ENCODE data around the gene C5orf22. TPM values are rescaled to one million over a fixed set of nuclear protein-coding genes. Genes with fewer than 3 reads are reported as not detected.

C5orf22 gene
- total and polyA plus RNA-seq, 2 of the 13 experiments (the other 11 are each of a cell fraction or from before 2014, with no cell fraction given): 14.0 to 21.5 TPM

- no peak overlapping the region for H3K4me3 ChIP-seq (replicated peaks in 1 of 3; ENCODE audit: insufficient read depth in 1 of 3, low read depth in 2 of 3, low read length in 3 of 3)
- H3K4me2 ChIP-seq (ENCODE audit: low read depth, low read length): no peak overlapping the region
- intact Hi-C loops (cut with micrococcal nuclease; ENCODE audit: unreplicated experiment): no loop called here
- H3K9me3 ChIP-seq (ENCODE audit: low read length): no peaks in the 10 kb centered on the region
- H2AFZ ChIP-seq (ENCODE audit: low read length): no peak overlapping the region
- H3K9ac ChIP-seq (ENCODE audit: insufficient read depth, low read depth, low read length): no peak overlapping the region
- WGBS (ENCODE audit: low lambda C conversion rate): 19% methylated on average over 10 of the region's 10 CpGs
- no peaks in the 10 kb centered on the region for H3K79me2 ChIP-seq (ENCODE audit: insufficient read depth, low read length)
- no peaks in the 10 kb centered on the region for H3K4me1 ChIP-seq (ENCODE audit: insufficient read depth, low read length)
- no peak overlapping the region for H3K27ac ChIP-seq (ENCODE audit: extremely low read length, insufficient read depth, low read length)
- ATAC-seq (no peak), FAIRE-seq (no peak), DNase-seq (ENCODE audit: low spot score) (no peak)
- no peaks in the 10 kb centered on the region; a peak in 1 of 5 replicates for H3K27me3 ChIP-seq (ENCODE audit: control insufficient read depth in 1 of 2, insufficient read depth in 2 of 2, low read length in 2 of 2)
- H4K20me1 ChIP-seq (ENCODE audit: insufficient read depth, low read length): no peaks in the 10 kb centered on the region
- POLR2A ChIA-PET: no interaction called here
- in situ Hi-C loops (cut with HindIII; ENCODE audit: extremely low pct_ligation_motif_present, low pct_unique_long_range_greater_than_20kb): loop anchor here (10.0 kb wide), 1 partner anchor 521 kb away; no protein-coding TSS in a partner anchor
- no peaks in the 10 kb centered on the region for H3K36me3 ChIP-seq (replicated peaks in 1 of 2; ENCODE audit: control insufficient read depth in 1 of 2, insufficient read depth in 2 of 2, low read length in 2 of 2)
- no TSS peak for BruUV-seq (replicated peaks)
- CTCF ChIA-PET (ENCODE audit: low intra/inter-chr PET ratio, low total read pairs): no interaction called here
- TF ChIP-seq FOXK1 (CRISPR knock-in tag; IDR thresholded peaks at IDR 0.05; ENCODE audit: borderline replicate concordance, low read depth) (no peak), SRSF1 (optimal IDR thresholded peaks at IDR 0.05; ENCODE audit: low read depth, low read length) (no peak), USF2 (IDR thresholded peaks at IDR 0.05; ENCODE audit: low read depth, low read length) (no peak), USF2 (CRISPR knock-in tag; IDR thresholded peaks at IDR 0.05; ENCODE audit: borderline replicate concordance) (no peak), JDP2 (CRISPR knock-in tag; IDR thresholded peaks at IDR 0.05; ENCODE audit: borderline replicate concordance) (no peak), NFYC (CRISPR knock-in tag; IDR thresholded peaks at IDR 0.05) (no peak), MTF1 (CRISPR knock-in tag; IDR thresholded peaks at IDR 0.05) (no peak), PHF21A (CRISPR knock-in tag; IDR thresholded peaks at IDR 0.05) (no peak), AKNA (CRISPR knock-in tag; IDR thresholded peaks at IDR 0.05; ENCODE audit: borderline replicate concordance) (no peak), ZFY (CRISPR knock-in tag; IDR thresholded peaks at IDR 0.05) (no peak), SUZ12 (IDR thresholded peaks at IDR 0.05; ENCODE audit: low read depth, low read length) (no peak)
- TF ChIP-seq, protein P1, sequence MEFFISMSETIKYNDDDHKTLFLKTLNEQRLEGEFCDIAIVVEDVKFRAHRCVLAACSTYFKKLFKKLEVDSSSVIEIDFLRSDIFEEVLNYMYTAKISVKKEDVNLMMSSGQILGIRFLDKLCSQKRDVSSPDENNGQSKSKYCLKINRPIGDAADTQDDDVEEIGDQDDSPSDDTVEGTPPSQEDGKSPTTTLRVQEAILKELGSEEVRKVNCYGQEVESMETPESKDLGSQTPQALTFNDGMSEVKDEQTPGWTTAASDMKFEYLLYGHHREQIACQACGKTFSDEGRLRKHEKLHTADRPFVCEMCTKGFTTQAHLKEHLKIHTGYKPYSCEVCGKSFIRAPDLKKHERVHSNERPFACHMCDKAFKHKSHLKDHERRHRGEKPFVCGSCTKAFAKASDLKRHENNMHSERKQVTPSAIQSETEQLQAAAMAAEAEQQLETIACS (CRISPR knock-in tag; IDR thresholded peaks at IDR 0.05): no peak
- TF ChIP-seq, protein P2, sequence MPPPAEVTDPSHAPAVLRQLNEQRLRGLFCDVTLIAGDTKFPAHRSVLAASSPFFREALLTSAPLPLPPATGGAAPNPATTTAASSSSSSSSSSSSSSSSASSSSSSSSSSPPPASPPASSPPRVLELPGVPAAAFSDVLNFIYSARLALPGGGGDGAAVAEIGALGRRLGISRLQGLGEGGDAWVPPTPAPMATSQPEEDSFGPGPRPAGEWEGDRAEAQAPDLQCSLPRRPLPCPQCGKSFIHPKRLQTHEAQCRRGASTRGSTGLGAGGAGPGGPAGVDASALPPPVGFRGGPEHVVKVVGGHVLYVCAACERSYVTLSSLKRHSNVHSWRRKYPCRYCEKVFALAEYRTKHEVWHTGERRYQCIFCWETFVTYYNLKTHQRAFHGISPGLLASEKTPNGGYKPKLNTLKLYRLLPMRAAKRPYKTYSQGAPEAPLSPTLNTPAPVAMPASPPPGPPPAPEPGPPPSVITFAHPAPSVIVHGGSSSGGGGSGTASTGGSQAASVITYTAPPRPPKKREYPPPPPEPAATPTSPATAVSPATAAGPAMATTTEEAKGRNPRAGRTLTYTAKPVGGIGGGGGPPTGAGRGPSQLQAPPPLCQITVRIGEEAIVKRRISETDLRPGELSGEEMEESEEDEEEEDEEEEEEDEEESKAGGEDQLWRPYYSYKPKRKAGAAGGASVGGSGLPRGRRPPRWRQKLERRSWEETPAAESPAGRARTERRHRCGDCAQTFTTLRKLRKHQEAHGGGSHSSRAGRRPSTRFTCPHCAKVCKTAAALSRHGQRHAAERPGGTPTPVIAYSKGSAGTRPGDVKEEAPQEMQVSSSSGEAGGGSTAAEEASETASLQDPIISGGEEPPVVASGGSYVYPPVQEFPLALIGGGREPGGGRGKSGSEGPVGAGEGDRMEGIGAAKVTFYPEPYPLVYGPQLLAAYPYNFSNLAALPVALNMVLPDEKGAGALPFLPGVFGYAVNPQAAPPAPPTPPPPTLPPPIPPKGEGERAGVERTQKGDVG (CRISPR knock-in tag; IDR thresholded peaks at IDR 0.05; ENCODE audit: borderline replicate concordance): no peak
These were observed 41.5 kb downstream of the C5orf22 start for GRCh38 chr5:31573494-31574142.
